Measurements from ENCODE around the gene NEUROD6. TPM values are rescaled to one million over a fixed set of nuclear protein-coding genes. Genes with fewer than 3 reads are reported as not detected.

NEUROD6 gene
- total RNA-seq, 2 experiments from 2014 or later, result not detected

DNA sequence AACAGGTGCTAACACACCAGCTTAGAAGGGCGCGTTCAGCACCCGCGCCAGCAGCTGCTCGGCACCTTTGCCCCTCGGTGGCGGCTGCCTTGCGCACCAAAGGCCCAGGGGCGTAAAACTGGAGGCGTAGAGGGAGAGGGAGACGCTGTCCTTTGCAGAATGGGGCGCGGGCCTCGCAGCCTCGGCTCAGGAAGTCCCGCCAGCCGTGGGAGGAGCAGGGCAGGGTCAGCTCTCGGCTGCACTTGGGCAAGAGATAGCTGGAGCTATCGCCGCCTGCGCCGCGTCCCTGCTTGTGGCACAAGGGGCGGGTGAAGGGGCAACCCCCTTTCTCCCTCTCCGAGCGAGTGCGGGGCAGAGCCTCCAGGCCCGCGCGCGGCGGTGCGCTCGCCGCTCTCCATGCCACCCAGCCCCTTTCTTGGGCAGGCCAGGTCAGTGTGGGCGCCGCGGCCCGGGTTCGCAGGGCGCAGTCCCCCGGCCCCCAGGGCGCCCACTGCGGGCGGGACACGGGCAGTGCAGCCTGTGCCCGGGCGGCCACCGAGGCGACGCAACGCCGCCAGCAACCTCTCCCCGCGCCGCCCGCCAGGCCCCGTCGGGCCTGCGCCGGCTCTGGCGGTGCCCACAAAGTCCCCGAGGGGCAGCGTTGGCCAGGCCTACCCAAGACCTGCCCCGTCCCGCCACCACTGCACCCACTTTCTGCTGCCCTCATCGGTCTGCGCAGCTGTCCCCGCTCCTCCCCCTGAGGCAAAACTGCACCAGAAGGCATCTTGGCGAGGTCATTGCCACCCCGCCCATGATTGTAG, 4.1 kb downstream of the NEUROD6 start:
- H3K36me3 Mint-ChIP-seq (ENCODE audit: low read depth), result no peaks in the 10 kb centered on the region
- ChIA-PET POLR2A (no interaction called here), CTCF (no interaction called here)
- Histone ChIP-seq H3K4me3 (ENCODE audit: low read length) (no peak overlapping the region), H3K27me3 (ENCODE audit: control insufficient read depth in 1 of 2, insufficient read depth in 2 of 2, low read length in 2 of 2) (peaks cover 7 to 16% of the 10 kb centered on the region in 2 experiments), H3K27ac (ENCODE audit: low read depth in 1 of 2, low read length in 2 of 2) (no peak overlapping the region), H3K9me3 (ENCODE audit: control insufficient read depth in 1 of 2, insufficient read depth in 1 of 2, low read length in 2 of 2) (peaks cover 0 to 14% of the 10 kb centered on the region in 2 experiments), H3K36me3 (ENCODE audit: insufficient read depth, low read length) (no peaks in the 10 kb centered on the region), H3K4me1 (ENCODE audit: insufficient read depth, low read length) (no peaks in the 10 kb centered on the region)
- H3K4me1 Mint-ChIP-seq (ENCODE audit: low read depth), result no peaks in the 10 kb centered on the region
- intact Hi-C loops (cut with DNase I, micrococcal nuclease), result no loop called here
- no peaks in the 10 kb centered on the region for H3K9me3 Mint-ChIP-seq
- ATAC-seq (ENCODE audit: poor library complexity) (no peak), DNase-seq (no peak)
- no peak overlapping the region for H3K4me3 Mint-ChIP-seq
- H3K27ac Mint-ChIP-seq, result no peak overlapping the region
- TF ChIP-seq, protein P1, sequence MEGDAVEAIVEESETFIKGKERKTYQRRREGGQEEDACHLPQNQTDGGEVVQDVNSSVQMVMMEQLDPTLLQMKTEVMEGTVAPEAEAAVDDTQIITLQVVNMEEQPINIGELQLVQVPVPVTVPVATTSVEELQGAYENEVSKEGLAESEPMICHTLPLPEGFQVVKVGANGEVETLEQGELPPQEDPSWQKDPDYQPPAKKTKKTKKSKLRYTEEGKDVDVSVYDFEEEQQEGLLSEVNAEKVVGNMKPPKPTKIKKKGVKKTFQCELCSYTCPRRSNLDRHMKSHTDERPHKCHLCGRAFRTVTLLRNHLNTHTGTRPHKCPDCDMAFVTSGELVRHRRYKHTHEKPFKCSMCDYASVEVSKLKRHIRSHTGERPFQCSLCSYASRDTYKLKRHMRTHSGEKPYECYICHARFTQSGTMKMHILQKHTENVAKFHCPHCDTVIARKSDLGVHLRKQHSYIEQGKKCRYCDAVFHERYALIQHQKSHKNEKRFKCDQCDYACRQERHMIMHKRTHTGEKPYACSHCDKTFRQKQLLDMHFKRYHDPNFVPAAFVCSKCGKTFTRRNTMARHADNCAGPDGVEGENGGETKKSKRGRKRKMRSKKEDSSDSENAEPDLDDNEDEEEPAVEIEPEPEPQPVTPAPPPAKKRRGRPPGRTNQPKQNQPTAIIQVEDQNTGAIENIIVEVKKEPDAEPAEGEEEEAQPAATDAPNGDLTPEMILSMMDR (IDR thresholded peaks at IDR 0.05), result no peak
- peaks cover 29% of the 10 kb centered on the region for H3K27me3 Mint-ChIP-seq

DNA sequence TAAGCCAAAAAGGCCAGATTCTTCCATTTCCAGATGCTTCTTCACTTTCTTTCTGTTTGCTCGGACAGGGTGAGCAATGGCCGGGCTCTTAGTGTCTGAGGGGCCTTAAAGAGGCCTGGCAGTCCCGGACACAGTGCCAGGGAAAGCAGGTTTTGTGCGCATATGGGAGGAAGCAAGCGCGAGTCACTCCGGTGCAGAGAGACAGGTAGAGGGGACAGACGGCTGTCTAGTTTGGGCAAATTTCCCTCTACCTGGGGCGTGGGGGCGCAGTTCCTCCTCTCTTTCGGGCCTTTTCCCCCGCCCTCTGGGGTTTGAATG, 4.7 kb downstream of the NEUROD6 start:
- DNase-seq, result no peak
- TF ChIP-seq, protein P1 (IDR thresholded peaks at IDR 0.05), result no peak
- H3K27me3 Mint-ChIP-seq, result peaks cover 29% of the 10 kb centered on the region
- no peaks in the 10 kb centered on the region for H3K4me1 Mint-ChIP-seq (ENCODE audit: low read depth)
- H3K9me3 Mint-ChIP-seq, result no peaks in the 10 kb centered on the region
- no peak overlapping the region for H3K4me3 ChIP-seq (ENCODE audit: low read length)
- H3K27me3 ChIP-seq (ENCODE audit: control insufficient read depth in 1 of 2, insufficient read depth in 2 of 2, low read length in 2 of 2), result peaks cover 7 to 16% of the 10 kb centered on the region in 2 experiments
- peaks cover 0 to 14% of the 10 kb centered on the region in 2 experiments for H3K9me3 ChIP-seq (ENCODE audit: control insufficient read depth in 1 of 2, insufficient read depth in 1 of 2, low read length in 2 of 2)
- no peaks in the 10 kb centered on the region for H3K4me1 ChIP-seq (ENCODE audit: insufficient read depth, low read length)
- H3K36me3 Mint-ChIP-seq (ENCODE audit: low read depth), result no peaks in the 10 kb centered on the region
- H3K27ac Mint-ChIP-seq, result no peak overlapping the region
- no peak for ATAC-seq (ENCODE audit: poor library complexity)
- no peaks in the 10 kb centered on the region for H3K36me3 ChIP-seq (ENCODE audit: insufficient read depth, low read length)
- no peak overlapping the region for H3K4me3 Mint-ChIP-seq
- ChIA-PET CTCF (no interaction called here), POLR2A (no interaction called here)
- intact Hi-C loops (cut with DNase I, micrococcal nuclease), result no loop called here
- no peak overlapping the region for H3K27ac ChIP-seq (ENCODE audit: low read depth in 1 of 2, low read length in 2 of 2)

DNA sequence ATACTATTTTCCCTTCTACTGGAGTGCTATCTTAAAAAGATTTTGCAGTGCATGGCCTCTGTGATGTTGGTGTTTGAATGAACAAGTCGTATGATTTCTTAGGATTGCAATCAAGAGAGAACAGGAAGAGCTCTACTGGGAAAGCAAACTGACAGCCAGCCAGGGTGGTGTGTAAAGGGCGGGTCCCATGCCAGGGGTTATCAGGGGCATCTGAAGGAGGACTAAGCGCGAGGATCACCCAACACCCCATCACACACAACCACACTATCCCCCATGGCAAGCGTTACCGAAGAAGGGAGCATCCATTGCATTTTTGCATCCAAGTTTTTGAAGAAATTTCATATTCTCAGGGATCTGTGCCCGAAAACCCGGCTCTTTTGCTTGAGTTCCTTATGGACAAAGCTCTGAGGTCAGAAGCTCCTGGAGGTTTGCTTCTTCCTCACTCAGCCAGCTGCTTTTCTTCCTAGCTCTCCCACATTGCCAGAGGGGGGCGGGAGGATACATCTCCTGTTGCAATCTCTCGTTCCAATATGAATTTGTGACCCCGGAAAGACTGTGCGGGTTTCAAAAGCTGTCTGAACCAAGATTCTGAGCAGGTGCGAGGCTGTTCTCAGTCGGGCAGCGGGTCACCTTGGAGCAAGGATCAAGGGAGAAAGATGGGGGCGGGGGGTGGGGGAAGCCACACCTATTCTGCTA, 5.2 kb downstream of the NEUROD6 start:
- Histone ChIP-seq H3K27ac (ENCODE audit: low read depth in 1 of 2, low read length in 2 of 2) (no peak overlapping the region), H3K27me3 (ENCODE audit: control insufficient read depth in 1 of 2, insufficient read depth in 2 of 2, low read length in 2 of 2) (peaks cover 7 to 16% of the 10 kb centered on the region in 2 experiments), H3K36me3 (ENCODE audit: insufficient read depth, low read length) (no peaks in the 10 kb centered on the region), H3K9me3 (ENCODE audit: control insufficient read depth in 1 of 2, insufficient read depth in 1 of 2, low read length in 2 of 2) (peaks cover 0 to 14% of the 10 kb centered on the region in 2 experiments), H3K4me1 (ENCODE audit: insufficient read depth, low read length) (no peaks in the 10 kb centered on the region), H3K4me3 (ENCODE audit: low read length) (no peak overlapping the region)
- Mint-ChIP-seq H3K9me3 (no peaks in the 10 kb centered on the region), H3K36me3 (ENCODE audit: low read depth) (no peaks in the 10 kb centered on the region), H3K27me3 (peaks cover 29% of the 10 kb centered on the region), H3K27ac (no peak overlapping the region), H3K4me1 (ENCODE audit: low read depth) (no peaks in the 10 kb centered on the region), H3K4me3 (no peak overlapping the region)
- DNase-seq (no peak), ATAC-seq (ENCODE audit: poor library complexity) (no peak)
- intact Hi-C loops (cut with DNase I, micrococcal nuclease), result no loop called here
- TF ChIP-seq, protein P1 (IDR thresholded peaks at IDR 0.05), result no peak
- ChIA-PET POLR2A (no interaction called here), CTCF (no interaction called here)

Data from CD4-positive, alpha-beta T cell (primary cell).